GM12864 (cell line): ENCODE data around the gene NXPH4.

Experiments used
- DNase-seq: peaks from one replicate; pipeline ENCODE4 v3.0.0-alpha.2; 2011; ENCODE audit warnings: low read depth
- H3K4me3 ChIP-seq: 2 replicates; pipeline ENCODE4 v1.5.1; 2011; ENCODE audit warnings: mild to moderate bottlenecking, low read depth, low read length, control low read depth
- TF ChIP-seq, protein P1 (sequence below): IDR thresholded peaks from 2 replicates; pipeline ENCODE4 v1.5.1; 2011; ENCODE audit warnings: low read depth, mild to moderate bottlenecking, moderate library complexity, low read length, control low read depth, inconsistent platforms; ENCODE audit errors: missing control alignments

NXPH4 gene

DNA sequence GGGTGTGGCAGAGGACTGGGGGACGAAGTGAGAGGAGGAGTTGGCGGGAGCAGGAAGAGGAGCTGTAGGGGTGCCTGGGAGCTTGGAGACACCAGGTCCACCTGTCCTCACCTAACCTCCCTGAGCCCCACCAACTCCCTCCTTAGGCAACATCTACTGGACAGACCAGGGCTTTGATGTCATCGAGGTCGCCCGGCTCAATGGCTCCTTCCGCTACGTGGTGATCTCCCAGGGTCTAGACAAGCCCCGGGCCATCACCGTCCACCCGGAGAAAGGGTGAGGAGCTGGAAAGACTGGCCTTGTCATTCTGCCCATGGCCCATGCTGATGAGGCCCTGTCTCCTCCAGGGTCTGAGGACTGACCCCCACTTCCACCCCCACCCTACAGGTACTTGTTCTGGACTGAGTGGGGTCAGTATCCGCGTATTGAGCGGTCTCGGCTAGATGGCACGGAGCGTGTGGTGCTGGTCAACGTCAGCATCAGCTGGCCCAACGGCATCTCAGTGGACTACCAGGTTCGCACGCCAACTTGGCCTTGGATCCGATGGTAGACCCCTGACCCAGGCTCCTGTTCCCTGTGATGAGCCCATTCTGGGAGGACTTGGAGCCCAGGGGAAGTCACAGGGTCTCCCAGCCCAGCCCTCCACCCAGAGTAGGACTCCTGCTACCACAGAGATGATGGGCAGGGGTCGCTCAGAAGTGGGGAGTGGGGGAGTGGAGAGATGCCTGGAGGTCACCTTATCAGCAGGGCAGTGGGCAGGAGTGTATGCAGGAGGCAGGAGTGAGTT is 32.5 kb upstream of the NXPH4 start:
- TF ChIP-seq, protein P1, sequence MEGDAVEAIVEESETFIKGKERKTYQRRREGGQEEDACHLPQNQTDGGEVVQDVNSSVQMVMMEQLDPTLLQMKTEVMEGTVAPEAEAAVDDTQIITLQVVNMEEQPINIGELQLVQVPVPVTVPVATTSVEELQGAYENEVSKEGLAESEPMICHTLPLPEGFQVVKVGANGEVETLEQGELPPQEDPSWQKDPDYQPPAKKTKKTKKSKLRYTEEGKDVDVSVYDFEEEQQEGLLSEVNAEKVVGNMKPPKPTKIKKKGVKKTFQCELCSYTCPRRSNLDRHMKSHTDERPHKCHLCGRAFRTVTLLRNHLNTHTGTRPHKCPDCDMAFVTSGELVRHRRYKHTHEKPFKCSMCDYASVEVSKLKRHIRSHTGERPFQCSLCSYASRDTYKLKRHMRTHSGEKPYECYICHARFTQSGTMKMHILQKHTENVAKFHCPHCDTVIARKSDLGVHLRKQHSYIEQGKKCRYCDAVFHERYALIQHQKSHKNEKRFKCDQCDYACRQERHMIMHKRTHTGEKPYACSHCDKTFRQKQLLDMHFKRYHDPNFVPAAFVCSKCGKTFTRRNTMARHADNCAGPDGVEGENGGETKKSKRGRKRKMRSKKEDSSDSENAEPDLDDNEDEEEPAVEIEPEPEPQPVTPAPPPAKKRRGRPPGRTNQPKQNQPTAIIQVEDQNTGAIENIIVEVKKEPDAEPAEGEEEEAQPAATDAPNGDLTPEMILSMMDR: no peak
- DNase-seq: no peak
- H3K4me3 ChIP-seq: no peak overlapping the region

DNA sequence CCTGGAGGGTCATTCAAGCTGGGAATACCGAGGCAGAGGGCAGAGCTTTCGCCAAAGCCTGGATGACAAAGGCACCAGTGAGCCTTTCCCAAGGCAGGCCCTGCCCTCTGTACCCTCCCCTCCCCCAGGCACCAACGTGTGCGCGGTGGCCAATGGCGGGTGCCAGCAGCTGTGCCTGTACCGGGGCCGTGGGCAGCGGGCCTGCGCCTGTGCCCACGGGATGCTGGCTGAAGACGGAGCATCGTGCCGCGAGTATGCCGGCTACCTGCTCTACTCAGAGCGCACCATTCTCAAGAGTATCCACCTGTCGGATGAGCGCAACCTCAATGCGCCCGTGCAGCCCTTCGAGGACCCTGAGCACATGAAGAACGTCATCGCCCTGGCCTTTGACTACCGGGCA is 31.2 kb upstream of the NXPH4 start:
- H3K4me3 ChIP-seq: no peak overlapping the region
- TF ChIP-seq, protein P1: no peak
- no peak for DNase-seq

DNA sequence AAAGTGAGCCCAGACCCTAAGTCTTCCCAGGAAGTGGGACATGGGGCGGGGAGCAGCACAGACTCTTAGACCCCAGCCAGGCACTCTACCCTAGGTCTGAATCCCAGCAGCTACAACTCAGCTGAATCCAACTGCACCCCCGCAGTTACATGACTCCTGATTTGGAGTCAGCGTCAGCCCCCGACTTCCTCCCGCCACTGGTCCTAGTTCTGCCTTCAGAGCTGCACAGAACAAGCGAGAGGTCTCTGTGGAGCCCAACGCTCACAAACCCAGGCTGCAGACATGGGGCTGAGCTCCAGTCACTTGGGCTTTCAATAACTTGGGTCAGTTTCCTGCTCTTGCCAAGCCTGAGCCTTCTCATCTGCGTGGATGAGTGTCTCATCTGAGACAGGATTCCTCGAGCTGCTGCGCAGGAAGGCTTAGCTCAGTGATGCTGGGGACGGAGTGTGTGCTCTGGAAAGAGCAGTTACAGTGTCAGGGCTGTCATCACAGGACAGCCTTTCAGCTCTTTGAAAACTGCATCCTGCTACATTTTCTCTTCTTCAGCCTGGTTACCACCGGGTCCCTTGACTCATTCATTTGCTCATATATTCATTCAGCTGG is 30.6 kb upstream of the NXPH4 start:
- TF ChIP-seq, protein P1: no peak
- no peak for DNase-seq
- no peak overlapping the region for H3K4me3 ChIP-seq

DNA sequence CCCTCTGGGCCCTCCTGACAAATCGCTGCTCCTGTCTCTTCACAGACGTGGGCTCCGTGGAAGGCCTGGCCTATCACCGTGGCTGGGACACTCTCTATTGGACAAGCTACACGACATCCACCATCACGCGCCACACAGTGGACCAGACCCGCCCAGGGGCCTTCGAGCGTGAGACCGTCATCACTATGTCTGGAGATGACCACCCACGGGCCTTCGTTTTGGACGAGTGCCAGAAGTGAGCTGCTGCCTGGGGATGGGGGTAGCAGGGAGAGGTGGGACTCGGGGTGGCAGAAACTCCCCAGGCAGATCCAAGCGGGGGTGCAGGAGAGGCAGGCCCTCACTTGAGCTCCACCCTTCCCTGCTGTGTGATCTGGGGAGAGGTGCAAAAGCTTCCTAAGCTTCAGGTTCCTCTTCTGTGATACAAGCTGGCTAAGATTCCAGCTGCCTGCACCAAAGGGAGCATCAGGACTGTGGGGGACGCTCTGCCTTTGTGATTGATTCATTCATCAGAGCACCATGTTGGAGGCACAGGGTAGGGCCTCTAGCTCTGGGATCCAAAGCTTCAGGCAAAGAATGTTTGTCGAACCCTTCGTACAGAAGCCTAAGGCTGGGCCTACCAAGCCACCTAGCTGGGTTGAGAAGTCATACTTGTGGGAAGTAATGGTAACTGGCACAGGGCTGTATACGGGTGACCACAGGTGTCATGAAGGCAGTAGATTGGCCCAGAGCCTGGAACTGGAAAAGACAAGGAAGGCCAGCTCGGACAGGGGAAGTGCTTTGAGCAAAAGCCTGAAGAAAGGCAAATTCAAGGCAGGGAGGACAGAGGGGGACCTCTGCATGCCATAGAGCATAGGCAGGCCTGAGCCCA is 29.1 kb upstream of the NXPH4 start:
- DNase-seq: no peak
- TF ChIP-seq, protein P1: no peak
- no peak overlapping the region for H3K4me3 ChIP-seq

DNA sequence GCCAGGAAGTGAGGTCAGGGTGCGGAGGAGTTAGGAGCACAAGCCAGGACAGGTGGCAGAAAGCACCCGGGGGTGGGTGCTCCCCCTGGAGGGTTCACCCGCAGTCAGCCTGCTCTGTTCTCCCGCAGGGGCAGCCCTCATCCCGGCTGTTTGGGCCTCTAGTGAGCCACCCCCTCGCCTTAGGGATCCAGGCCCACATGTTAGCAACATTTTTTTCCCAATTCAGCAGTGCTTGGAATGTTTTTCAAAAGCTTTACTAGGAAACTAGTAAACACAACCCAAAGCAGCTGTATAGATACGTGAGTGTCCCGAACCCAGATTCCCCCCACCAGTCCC is 28.5 kb upstream of the NXPH4 start:
- no peak overlapping the region for H3K4me3 ChIP-seq
- TF ChIP-seq, protein P1: no peak
- DNase-seq: no peak

DNA sequence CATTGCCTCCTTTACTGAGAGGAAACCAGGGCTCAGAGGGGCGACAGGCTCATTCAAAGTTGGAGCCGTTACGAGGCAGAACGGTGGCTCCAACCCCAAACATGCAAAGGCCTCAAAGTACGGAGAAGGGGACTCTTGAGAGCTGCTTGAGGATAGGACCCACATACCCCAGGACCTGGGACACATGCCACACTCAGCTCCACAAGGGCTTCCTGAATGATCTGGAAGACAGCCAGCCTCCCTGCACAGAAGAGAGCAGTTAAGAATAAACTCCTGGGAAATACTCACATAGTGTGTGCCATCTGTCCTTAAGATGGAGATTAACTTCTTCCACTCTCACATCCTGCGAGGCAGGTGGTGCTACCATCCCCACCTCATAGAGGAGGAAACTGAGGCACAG is 26.6 kb upstream of the NXPH4 start:
- no peak overlapping the region for H3K4me3 ChIP-seq
- no peak for DNase-seq
- TF ChIP-seq, protein P1: no peak
